Measurements from ENCODE around the gene TRAPPC4.

The TRAPPC4 gene

DNA sequence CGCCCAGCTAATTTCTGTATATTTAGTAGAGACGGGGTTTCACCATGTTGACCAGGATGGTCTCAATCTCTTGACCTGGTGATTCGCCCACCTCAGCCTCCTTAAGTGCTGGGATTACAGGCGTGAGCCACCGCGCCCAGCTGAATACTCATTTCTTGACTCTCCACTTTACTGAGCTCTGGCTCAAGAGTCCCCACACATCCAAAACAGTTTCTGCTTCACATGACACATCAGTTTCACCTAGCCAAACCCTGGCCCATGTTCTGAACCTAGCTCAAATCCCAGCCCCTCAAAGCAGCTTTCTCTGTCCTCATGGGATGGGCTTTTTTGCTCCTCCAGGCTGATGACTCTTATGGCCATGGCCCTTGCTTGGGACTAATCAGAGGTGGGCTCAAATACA is 28.6 kb downstream of the TRAPPC4 start:
- TF ChIP-seq, protein P1, sequence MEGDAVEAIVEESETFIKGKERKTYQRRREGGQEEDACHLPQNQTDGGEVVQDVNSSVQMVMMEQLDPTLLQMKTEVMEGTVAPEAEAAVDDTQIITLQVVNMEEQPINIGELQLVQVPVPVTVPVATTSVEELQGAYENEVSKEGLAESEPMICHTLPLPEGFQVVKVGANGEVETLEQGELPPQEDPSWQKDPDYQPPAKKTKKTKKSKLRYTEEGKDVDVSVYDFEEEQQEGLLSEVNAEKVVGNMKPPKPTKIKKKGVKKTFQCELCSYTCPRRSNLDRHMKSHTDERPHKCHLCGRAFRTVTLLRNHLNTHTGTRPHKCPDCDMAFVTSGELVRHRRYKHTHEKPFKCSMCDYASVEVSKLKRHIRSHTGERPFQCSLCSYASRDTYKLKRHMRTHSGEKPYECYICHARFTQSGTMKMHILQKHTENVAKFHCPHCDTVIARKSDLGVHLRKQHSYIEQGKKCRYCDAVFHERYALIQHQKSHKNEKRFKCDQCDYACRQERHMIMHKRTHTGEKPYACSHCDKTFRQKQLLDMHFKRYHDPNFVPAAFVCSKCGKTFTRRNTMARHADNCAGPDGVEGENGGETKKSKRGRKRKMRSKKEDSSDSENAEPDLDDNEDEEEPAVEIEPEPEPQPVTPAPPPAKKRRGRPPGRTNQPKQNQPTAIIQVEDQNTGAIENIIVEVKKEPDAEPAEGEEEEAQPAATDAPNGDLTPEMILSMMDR (IDR thresholded peaks at IDR 0.05; ENCODE audit: low read depth, low read length, missing control alignments), result no peak
- no peak for DNase-seq (ENCODE audit: extremely low read depth, low read depth)
- H3K4me3 ChIP-seq (replicated peaks; ENCODE audit: low read depth, low read length), result no peak overlapping the region

DNA sequence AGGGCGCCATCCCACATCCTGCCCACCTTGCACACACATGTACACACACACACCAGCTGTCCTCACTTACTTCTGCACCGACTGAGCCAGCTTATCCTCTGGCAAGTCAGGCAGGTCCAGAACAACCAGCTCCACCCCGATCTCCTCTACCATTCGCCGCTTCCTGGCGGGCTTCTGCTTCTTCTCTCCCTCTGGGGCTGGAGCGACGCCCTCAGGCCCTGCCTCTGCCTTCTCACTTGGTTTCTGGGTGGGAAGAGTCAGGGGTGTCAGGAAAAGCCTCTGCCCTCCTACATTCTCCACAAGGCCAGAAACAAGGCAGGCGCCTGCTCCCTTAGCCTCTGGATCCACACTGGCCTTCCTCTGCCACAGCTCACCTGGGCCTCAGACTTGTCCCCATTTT is 30.1 kb downstream of the TRAPPC4 start:
- TF ChIP-seq, protein P1 (IDR thresholded peaks at IDR 0.05; ENCODE audit: low read depth, low read length, missing control alignments), result no peak
- DNase-seq (ENCODE audit: extremely low read depth, low read depth), result no peak
- no peak overlapping the region for H3K4me3 ChIP-seq (replicated peaks; ENCODE audit: low read depth, low read length)

DNA sequence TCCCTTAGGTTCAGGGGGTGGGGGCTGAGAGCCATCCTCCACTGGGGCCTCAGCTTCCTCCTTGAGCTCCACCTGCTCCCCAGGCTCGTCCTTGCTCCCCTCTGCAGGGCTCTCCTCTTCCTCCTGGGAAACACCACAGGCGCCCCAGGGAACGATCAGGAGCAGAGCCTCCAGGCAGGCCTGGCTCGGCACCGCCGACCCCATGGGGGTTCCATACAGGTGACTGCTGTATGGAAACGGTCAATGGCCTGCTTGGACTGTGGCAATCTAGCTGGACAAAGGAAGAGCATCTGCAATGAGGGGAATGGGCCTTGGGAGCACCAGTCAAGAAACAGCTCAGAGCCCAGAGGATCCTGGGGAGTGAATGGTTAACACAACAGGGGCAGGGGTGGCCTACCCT is 30.5 kb downstream of the TRAPPC4 start:
- no peak for DNase-seq (ENCODE audit: extremely low read depth, low read depth)
- TF ChIP-seq, protein P1 (IDR thresholded peaks at IDR 0.05; ENCODE audit: low read depth, low read length, missing control alignments), result no peak
- no peak overlapping the region for H3K4me3 ChIP-seq (replicated peaks; ENCODE audit: low read depth, low read length)

DNA sequence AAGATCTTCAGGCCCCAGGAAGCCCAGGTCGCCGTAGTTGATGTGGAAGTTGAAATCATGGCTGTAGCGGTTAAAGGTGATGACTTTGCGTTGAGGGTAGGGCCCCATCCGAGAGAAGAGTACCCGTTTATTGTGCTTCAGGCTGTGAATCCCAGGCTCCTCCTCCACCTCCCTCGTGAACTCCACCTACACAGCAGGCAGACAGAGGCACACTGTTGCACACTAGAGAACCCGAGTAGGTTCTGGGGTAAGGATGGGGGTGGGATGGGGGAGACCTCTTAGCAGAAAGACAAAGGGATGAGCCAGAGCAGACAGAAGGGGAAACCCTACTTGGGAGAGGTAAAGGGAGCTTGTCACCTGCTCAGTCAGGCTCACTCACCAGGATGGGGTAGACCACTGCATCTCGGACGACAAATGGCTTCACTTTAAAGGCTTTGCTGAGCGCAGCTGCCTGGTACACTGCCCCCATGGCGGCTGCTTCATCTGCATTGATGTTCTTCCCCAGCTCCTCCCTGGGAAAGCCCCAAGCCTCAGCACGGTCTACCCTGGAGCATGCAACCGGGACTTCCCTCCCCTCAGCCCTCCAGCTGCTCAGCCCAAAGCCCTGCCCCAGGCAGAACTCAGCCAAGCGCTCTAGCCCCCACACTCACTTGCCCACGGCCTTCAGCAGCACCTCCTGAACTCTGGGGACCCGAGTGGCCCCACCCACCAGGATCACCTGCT is 33.0 kb downstream of the TRAPPC4 start:
- TF ChIP-seq, protein P1 (IDR thresholded peaks at IDR 0.05; ENCODE audit: low read depth, low read length, missing control alignments), result no peak
- H3K4me3 ChIP-seq (replicated peaks; ENCODE audit: low read depth, low read length), result no peak overlapping the region
- DNase-seq (ENCODE audit: extremely low read depth, low read depth), result no peak

DNA sequence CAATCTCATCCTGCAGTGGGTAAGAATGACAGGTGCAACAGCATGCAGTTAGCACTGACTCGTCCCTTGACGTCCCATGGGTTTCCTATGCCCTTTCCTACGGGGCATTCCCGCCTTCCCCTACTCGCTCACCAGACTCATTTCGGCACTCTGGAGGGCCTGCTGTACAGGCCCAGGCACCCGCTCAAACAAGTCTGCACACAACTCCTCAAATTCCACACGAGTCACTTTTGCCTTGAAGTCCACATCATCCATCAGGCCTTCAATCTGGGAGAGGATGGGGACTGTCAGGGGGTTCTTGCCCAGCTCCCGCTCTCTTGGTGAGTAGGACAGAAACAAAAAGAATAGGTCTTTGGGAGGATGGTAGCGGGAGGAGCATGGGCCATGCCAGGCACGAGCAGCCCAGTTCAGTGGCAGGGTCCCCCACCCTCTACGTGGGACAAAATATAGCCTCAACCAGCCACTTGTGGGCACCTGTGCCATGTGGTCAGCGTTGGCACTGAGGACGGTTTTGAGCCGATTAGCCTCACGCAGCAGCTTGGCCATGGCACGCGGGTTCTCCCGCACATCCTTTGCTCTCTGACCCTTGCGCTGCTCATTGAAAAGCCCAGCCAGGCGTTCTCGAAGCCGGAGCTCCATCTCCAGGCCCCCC is 33.7 kb downstream of the TRAPPC4 start:
- TF ChIP-seq, protein P1 (IDR thresholded peaks at IDR 0.05; ENCODE audit: low read depth, low read length, missing control alignments), result no peak
- no peak overlapping the region for H3K4me3 ChIP-seq (replicated peaks; ENCODE audit: low read depth, low read length)

DNA sequence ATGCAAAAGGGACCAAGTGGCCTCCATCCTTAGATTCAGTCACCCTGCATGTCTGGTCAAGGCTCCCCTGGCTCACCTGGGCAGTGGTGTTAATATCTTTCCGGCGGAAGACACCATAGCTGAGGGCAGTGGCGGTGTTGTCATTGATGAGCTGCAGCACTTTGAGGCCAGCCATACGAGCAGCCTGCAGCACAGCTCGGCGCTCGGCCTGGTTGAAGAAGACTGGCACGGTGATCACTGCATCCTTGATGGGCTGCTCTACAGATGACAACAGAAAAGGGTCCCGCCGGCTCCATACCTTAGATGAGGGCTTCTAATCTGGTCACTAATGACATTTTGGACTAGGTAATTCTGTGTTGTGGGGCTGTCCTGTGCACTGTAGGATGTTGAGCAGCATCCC is 35.9 kb downstream of the TRAPPC4 start:
- TF ChIP-seq, protein P1 (IDR thresholded peaks at IDR 0.05; ENCODE audit: low read depth, low read length, missing control alignments), result no peak
- no peak for DNase-seq (ENCODE audit: extremely low read depth, low read depth)
- H3K4me3 ChIP-seq (replicated peaks; ENCODE audit: low read depth, low read length), result no peak overlapping the region

More for the DNA sequence above, 33.7 kb downstream of the TRAPPC4 start:
- DNase-seq (ENCODE audit: extremely low read depth, low read depth), result no peak

Measured in HFF-Myc (cell line).